IMR-90 (cell line): ENCODE results near the gene DEPDC5.

Source experiments
- CHD1 ChIP-seq: IDR thresholded peaks from 2 replicates; pipeline ENCODE4 v1.6.1; 2012; ENCODE audit warnings: low read depth, low read length, improper control_type of control experiment
- MAFK ChIP-seq: IDR thresholded peaks from 2 replicates; pipeline ENCODE4 v1.6.1; 2012; ENCODE audit warnings: low read depth, low read length, improper control_type of control experiment
- MAZ ChIP-seq: IDR thresholded peaks from 2 replicates; pipeline ENCODE4 v1.6.1; 2012; ENCODE audit warnings: low read depth, mild to moderate bottlenecking, low read length, improper control_type of control experiment, moderate library complexity, borderline replicate concordance
- POLR2A ChIP-seq: IDR thresholded peaks from 2 replicates; pipeline ENCODE4 v1.6.1; 2012; ENCODE audit warnings: mild to moderate bottlenecking, low read depth, low read length
- RCOR1 ChIP-seq: IDR thresholded peaks from 2 replicates; pipeline ENCODE4 v1.6.1; 2012; ENCODE audit warnings: mild to moderate bottlenecking, low read length, improper control_type of control experiment; ENCODE audit not compliant: insufficient replicate concordance
- RFX5 ChIP-seq: IDR thresholded peaks from 2 replicates; pipeline ENCODE4 v1.8.0; 2012; ENCODE audit warnings: low read depth, mild to moderate bottlenecking, low read length, moderate library complexity
- TF ChIP-seq, protein P1 (sequence below): conservative IDR thresholded peaks from 2 replicates; pipeline ENCODE4 v1.5.1; 2012; ENCODE audit warnings: mild to moderate bottlenecking, low read depth, low read length, improper control_type of control experiment
- TF ChIP-seq, protein P2 (sequence below): fragments of 150-350 bp; IDR thresholded peaks from 2 replicates; pipeline ENCODE4 v1.6.1; 2017; ENCODE audit warnings: mild to moderate bottlenecking, antibody characterized with exemption, low read length, low read depth
- TF ChIP-seq, protein P3 (sequence below): fragments of 150-350 bp; IDR thresholded peaks from 2 replicates; pipeline ENCODE4 v1.6.1; 2016; ENCODE audit warnings: low read depth, mild to moderate bottlenecking, low read length, moderate library complexity, borderline replicate concordance

DNA sequence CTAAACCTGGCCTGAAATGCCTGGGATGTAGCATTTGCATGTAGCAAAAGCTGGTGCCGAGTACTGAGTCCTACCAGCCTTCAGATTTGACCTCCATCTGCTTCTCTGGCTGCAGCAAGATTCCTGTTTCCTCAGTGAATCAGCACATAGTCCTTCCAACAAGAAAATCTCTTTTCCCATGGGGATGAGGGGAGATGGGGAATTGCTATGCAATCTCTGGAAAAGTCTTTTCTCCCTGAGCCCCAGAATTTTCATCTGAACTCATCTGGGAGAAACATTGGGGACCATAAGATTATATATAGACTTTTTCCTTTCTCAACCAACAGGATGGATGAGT is 158.6 kb downstream of the DEPDC5 start:
- TF ChIP-seq MAZ (no peak), RCOR1 (no peak), CHD1 (no peak), RFX5 (no peak), MAFK (no peak), POLR2A (no peak)
- TF ChIP-seq, protein P1, sequence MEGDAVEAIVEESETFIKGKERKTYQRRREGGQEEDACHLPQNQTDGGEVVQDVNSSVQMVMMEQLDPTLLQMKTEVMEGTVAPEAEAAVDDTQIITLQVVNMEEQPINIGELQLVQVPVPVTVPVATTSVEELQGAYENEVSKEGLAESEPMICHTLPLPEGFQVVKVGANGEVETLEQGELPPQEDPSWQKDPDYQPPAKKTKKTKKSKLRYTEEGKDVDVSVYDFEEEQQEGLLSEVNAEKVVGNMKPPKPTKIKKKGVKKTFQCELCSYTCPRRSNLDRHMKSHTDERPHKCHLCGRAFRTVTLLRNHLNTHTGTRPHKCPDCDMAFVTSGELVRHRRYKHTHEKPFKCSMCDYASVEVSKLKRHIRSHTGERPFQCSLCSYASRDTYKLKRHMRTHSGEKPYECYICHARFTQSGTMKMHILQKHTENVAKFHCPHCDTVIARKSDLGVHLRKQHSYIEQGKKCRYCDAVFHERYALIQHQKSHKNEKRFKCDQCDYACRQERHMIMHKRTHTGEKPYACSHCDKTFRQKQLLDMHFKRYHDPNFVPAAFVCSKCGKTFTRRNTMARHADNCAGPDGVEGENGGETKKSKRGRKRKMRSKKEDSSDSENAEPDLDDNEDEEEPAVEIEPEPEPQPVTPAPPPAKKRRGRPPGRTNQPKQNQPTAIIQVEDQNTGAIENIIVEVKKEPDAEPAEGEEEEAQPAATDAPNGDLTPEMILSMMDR, result no peak
- TF ChIP-seq, protein P2, sequence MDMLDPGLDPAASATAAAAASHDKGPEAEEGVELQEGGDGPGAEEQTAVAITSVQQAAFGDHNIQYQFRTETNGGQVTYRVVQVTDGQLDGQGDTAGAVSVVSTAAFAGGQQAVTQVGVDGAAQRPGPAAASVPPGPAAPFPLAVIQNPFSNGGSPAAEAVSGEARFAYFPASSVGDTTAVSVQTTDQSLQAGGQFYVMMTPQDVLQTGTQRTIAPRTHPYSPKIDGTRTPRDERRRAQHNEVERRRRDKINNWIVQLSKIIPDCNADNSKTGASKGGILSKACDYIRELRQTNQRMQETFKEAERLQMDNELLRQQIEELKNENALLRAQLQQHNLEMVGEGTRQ, result no peak
- TF ChIP-seq, protein P3, sequence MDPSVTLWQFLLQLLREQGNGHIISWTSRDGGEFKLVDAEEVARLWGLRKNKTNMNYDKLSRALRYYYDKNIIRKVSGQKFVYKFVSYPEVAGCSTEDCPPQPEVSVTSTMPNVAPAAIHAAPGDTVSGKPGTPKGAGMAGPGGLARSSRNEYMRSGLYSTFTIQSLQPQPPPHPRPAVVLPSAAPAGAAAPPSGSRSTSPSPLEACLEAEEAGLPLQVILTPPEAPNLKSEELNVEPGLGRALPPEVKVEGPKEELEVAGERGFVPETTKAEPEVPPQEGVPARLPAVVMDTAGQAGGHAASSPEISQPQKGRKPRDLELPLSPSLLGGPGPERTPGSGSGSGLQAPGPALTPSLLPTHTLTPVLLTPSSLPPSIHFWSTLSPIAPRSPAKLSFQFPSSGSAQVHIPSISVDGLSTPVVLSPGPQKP, result no peak
